Spinal cord (tissue), 10 donors: Measurements from ENCODE around the gene TPRKB. TPM values are rescaled to one million over a fixed set of nuclear protein-coding genes. Genes with fewer than 3 reads are reported as not detected.
"Not testable (repeated sequence)": the region's sequence is repeated elsewhere in the genome, so short reads cannot be mapped to it uniquely, and the experiment has no call there.

Source experiments
- DNase-seq, 6 donors: peaks; one replicate each; pipeline versions ENCODE4 v3.0.0 to v3.0.0-alpha.2; 2013 to 2015; ENCODE audit warnings: low spot score in 6 of 6, low read depth in 4 of 6
- H3K27ac ChIP-seq: one replicate; pipeline ENCODE4 v1.5.1; 2013; ENCODE audit warnings: low read depth, low read length, control low read depth
- H3K27me3 ChIP-seq: one replicate; pipeline ENCODE4 v1.6.1; 2013; ENCODE audit warnings: low read length; ENCODE audit not compliant: control insufficient read depth, insufficient read depth
- H3K36me3 ChIP-seq: one replicate; pipeline ENCODE4 v1.6.1; 2013; ENCODE audit warnings: low read length; ENCODE audit not compliant: control insufficient read depth, insufficient read depth
- H3K4me1 ChIP-seq: one replicate; pipeline ENCODE4 v1.6.1; 2013; ENCODE audit warnings: low read length; ENCODE audit not compliant: control insufficient read depth, insufficient read depth
- H3K4me3 ChIP-seq: one replicate; pipeline ENCODE4 v1.5.1; 2013; ENCODE audit warnings: low read depth, low read length, control low read depth
- H3K9me3 ChIP-seq: one replicate; pipeline ENCODE4 v1.6.1; 2013; ENCODE audit warnings: low read length; ENCODE audit not compliant: control insufficient read depth, insufficient read depth
- WGBS: methylation state at CpG from one replicate; pipeline ENCODE4 v1.1.5; 2013; ENCODE audit warnings: missing lambda C conversion rate; ENCODE audit not compliant: insufficient coverage; 5-methylcytosine and 5-hydroxymethylcytosine counted together
- polyA plus RNA-seq, 2 donors: library from polyadenylated mRNA; unstranded; fragments of 120-200 nt; gene quantifications; one replicate each; pipeline ENCODE4 v1.2.1, GENCODE V29; 2013; ENCODE audit not compliant: insufficient read length in 2 of 2
- total RNA-seq, 2 donors: library from RNA; depleted of rRNA in 1 of 2; stranded (reverse); fragments of 120-200 nt in 1 of 2; fragments of >200 nt in 1 of 2; gene quantifications; one replicate each; pipeline versions ENCODE4 v1.2.3 to v1.2.4, GENCODE V29; 2013 to 2014
- donor health status: healthy.

Gene TPRKB
- total and polyA plus RNA-seq, 4 donors = 31.3 to 55.7 (median 45.2) TPM

DNA sequence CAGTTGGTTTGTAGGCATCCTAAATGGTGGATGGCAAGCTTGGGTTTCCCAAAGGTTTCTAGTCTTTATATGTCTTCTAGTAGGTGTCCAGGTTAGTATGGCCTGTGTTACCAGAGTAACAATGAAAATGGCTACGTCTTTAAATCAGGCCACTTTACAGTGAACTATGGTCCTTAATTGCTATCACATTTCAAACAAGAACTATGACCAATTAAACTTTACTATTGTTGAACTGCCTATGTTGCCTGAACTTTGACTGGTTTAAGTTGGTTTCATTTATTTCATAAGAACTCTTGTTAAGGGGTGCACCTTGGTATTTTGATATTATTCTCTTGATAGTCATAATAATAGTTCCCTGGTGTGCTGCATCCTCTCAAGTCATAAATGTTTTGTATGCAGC lies 40.2 kb downstream of the TPRKB start:
- H3K9me3 ChIP-seq, H3K27me3 ChIP-seq, H3K27ac ChIP-seq, H3K4me1 ChIP-seq, DNase-seq, H3K4me3 ChIP-seq, H3K36me3 ChIP-seq: not testable (repeated sequence)
- no CpG with 5 or more reads among the region's 1 CpG for WGBS

DNA sequence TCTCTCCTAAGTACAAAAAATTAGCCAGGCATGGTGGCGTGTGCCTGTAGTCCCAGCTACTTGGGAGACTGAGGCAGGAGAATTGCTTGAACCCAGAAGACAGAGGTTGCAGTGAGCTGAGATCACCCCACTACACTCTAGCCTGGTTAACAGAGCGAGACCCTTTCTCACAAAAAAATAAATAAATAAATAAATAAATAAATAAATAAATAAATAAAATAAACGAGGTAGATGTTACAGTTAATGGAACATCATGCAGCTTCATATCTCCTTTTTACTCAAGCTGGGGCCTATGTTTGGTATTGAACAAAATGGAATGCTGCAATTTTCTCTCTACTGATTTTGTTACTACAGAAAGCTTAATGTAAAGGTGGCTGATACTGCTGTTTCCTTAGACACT lies 40.6 kb downstream of the TPRKB start:
- H3K4me3 ChIP-seq, H3K27ac ChIP-seq, H3K9me3 ChIP-seq, H3K36me3 ChIP-seq, H3K27me3 ChIP-seq, DNase-seq, H3K4me1 ChIP-seq: not testable (repeated sequence)
- WGBS = no CpG with 5 or more reads among the region's 3 CpGs

DNA sequence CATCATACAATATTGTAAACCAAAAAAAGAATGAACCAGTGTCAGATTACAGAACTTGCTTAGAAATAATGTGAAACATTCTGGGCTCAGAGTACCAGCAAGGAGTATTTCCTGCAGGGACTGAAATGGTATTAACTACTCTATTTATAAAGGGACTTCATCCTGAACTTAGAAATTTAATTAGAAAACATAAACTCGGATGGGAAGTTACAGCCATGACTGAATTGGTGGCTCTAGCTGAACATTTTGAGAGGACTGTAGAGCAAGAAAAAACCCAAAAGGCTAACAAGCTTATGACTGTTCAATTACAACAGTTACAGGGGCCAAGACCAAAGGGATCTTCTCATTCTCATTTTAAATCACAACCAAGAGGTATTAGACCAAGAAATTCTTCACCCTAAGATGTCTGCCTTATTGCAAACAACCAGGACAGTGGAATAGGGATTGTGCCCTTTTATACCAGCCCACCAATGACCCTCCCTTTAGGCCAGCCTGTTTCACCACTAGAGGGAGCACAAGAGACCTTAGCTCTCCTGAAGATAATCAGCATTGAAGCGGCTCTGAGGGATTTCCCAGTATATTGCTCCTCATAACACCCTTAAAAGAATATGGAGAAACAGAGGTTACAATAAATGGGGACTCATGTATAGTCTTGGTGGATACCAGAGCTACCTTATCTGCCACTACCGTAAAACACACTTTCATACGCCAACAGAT lies 46.6 kb downstream of the TPRKB start:
- not testable (repeated sequence) for DNase-seq, H3K4me3 ChIP-seq, H3K27me3 ChIP-seq, H3K4me1 ChIP-seq, H3K36me3 ChIP-seq, H3K9me3 ChIP-seq, H3K27ac ChIP-seq
- no CpG with 5 or more reads among the region's 4 CpGs for WGBS

DNA sequence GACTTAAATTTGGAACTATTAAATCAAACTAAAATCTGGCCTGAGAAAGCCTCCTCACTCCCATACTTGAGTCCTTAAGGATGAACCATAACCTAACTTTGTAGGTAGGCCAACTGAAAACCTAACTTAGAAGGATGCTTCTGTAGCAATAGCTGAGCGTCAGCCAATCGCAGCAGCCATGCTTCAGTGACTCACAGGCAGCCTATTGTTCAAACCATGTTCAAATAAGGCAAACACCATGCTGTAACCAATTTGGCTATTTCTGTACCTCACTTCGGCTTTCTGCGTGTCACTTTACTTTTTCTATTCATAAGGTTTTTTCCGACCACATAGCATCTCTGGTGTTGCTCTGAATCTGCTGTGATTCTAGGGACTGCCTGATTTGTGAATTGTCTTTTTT lies 48.7 kb downstream of the TPRKB start:
- not testable (repeated sequence) for H3K4me3 ChIP-seq, DNase-seq, H3K27me3 ChIP-seq, H3K9me3 ChIP-seq, H3K27ac ChIP-seq, H3K4me1 ChIP-seq, H3K36me3 ChIP-seq
- WGBS = 100% methylated on average over 2 of the region's 5 CpGs

DNA sequence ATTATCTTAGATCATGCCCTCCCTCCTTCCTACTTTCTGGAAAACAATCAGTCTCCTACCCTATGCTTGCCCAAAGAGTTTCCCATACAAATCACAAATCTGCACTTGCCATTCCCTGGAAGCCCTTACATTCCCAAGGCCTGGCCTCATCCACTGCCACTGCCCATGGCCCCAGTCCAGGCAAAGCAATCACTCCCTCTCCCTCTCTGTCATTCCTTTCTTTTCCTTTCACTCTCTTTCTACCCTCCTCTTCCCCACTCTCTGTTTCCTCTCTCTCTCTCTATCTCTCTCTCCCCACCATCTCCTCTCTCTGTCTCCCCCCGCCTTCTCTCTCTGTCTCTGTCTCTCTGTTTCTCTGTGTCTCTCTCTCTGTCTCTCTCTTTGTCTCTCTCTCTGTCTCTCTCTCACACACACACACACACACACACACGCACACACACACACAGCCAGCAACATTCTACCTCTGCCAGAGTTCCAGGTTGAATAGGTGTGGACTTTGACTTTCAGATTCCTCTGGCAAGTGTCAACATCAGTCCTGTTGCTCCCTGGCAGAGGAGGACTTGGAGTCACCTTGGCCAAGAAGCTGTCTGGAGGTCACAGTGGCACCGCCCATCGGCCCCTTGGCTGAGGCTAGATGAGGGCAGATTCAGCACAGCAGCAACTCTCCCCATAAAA lies 51.2 kb downstream of the TPRKB start:
- no peaks in the 10 kb centered on the region for H3K9me3 ChIP-seq
- no peak for DNase-seq
- peaks cover 2% of the 10 kb centered on the region for H3K36me3 ChIP-seq
- no peaks in the 10 kb centered on the region for H3K27me3 ChIP-seq
- no peak overlapping the region for H3K27ac ChIP-seq
- H3K4me3 ChIP-seq = no peak overlapping the region
- H3K4me1 ChIP-seq = no peaks in the 10 kb centered on the region
- 88% methylated on average over 3 of the region's 4 CpGs for WGBS

DNA sequence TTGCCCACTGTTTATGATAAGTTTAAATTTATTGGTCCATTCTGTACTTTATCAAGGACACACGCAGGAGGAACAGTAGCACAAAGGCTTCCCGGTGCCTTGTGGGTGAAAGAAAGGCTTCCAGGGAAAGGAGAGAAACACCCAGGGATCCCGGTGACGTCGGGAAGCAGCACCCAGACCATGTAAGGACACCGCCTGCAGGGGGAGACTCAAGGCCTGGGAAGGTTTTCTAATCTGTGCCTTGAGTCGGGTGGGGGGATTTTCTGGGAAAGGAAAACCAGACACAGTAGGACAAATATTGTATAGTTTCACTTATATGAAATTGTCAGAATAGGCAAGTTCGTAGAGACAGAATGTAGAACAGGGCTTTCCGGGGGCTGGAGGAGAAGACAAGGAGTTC lies 52.2 kb downstream of the TPRKB start:
- H3K4me3 ChIP-seq, H3K9me3 ChIP-seq, H3K36me3 ChIP-seq, H3K27me3 ChIP-seq, DNase-seq, H3K4me1 ChIP-seq, H3K27ac ChIP-seq: not testable (repeated sequence)
- WGBS = 50% methylated on average over 1 of the region's 9 CpGs

DNA sequence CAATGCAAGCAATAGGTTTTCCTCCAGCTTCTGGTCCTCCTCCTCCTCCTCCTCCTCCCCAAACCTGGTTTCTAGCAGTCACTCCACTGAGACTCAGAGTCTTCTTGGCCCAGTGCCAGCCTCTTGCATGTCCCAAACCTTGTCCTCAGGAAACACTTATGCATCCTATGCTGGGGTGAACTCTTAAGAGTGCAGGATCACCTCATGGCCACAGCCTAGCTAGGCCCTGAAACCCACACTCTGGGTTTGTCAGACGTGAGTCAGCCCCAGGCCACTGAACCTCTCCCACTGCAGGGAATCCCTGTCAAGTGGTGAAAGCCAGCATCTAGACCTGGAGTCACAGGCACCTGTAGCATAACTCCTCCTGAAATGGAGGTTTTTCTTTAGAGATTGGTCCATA lies 52.8 kb downstream of the TPRKB start:
- H3K36me3 ChIP-seq, H3K9me3 ChIP-seq, DNase-seq, H3K4me3 ChIP-seq, H3K4me1 ChIP-seq, H3K27me3 ChIP-seq, H3K27ac ChIP-seq: not testable (repeated sequence)
- no CpG with 5 or more reads among the region's 1 CpG for WGBS

DNA sequence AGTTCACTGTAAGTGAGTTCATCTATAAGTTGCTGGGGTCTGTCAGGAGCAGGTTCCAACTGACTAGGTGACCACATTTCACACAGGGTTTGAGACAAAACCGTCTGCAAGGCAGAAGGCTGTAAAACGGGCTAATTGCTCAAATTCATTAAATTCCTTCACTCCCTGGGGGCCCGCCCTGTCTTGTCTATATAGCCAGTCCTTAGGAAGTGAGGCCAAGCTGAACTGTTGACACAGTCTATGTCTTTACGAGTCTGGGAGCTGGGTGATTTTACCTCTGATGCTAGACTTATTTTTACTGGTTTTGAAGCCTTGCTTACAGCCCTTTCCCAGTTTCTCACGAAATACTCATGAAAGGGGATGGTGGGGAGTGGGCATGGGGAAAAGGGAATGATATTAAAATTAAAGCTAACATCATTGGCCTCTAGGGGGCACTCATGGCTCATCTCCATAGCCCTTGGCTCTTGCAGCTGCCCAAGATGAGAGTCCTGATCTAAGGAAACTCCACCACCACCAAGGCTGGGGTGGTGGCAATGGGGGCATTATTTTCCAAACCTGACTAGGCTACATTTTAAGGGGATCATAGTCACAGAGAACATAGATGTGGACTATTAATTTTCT lies 57.1 kb downstream of the TPRKB start:
- H3K9me3 ChIP-seq, H3K4me1 ChIP-seq, H3K36me3 ChIP-seq, H3K27ac ChIP-seq, H3K4me3 ChIP-seq, H3K27me3 ChIP-seq: not testable (repeated sequence)
- WGBS = 0% methylated on average over 2 of the region's 5 CpGs
- DNase-seq = peak in 2 of 6 donors; percentile 12 to 16
